ENCODE measurements around the gene CANT1. TPM values are rescaled to one million over a fixed set of nuclear protein-coding genes. Genes with fewer than 3 reads are reported as not detected.

Gene CANT1
- total RNA-seq, 1 experiment from 2014 or later = 86.4 TPM

DNA sequence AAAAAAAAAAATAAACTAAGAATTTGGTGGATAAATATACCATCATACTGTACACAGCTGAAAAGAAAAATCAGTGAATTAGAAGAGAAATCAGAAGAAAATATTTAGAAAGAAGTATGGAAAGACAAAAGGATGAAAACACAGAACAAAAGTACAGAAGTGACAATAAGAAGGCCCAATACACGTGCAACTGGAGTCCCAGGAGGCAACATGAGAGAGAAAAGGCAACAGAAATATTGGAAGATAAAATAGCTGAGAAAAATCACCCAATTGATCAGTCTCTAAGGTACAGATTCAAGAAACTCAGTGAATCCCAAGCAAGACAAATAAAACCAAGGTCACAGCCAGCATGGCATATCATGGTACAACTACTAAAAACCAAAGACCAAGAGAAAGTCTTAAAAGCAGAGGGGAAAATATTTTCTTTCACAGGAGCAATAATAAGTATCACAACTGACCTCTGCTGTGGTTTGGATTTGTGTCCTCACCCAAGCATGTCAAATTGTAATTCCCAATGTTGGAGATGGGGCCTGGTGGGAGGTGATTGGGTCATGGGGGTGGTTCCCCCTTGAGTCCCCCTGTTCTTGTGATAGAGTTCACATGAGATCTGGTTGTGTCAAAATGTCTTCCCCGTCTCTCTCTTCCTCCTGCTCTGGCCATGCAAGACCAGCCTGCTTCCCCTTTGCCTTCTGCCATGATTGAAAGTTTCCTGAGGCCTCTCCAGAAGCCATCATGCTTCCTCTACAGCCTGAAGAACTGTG is 44.8 kb upstream of the CANT1 start:
- H3K9me3 ChIP-seq = 0 out of 2 replicates have a peak, but pooled peaks cover 8% of the 10 kb centered on the region
- no peaks in the 10 kb centered on the region for H3K36me3 Mint-ChIP-seq (ENCODE audit: insufficient read depth, unreplicated experiment)
- H3K4me3 ChIP-seq (ENCODE audit: low read depth, low read length) = no peak overlapping the region
- no peak overlapping the region for H3K4me3 Mint-ChIP-seq (ENCODE audit: unreplicated experiment)
- H3K27ac Mint-ChIP-seq (ENCODE audit: unreplicated experiment) = no peak overlapping the region
- TF ChIP-seq, protein P1, sequence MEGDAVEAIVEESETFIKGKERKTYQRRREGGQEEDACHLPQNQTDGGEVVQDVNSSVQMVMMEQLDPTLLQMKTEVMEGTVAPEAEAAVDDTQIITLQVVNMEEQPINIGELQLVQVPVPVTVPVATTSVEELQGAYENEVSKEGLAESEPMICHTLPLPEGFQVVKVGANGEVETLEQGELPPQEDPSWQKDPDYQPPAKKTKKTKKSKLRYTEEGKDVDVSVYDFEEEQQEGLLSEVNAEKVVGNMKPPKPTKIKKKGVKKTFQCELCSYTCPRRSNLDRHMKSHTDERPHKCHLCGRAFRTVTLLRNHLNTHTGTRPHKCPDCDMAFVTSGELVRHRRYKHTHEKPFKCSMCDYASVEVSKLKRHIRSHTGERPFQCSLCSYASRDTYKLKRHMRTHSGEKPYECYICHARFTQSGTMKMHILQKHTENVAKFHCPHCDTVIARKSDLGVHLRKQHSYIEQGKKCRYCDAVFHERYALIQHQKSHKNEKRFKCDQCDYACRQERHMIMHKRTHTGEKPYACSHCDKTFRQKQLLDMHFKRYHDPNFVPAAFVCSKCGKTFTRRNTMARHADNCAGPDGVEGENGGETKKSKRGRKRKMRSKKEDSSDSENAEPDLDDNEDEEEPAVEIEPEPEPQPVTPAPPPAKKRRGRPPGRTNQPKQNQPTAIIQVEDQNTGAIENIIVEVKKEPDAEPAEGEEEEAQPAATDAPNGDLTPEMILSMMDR (IDR thresholded peaks at IDR 0.05; ENCODE audit: insufficient read depth in 1 of 2, low read depth in 1 of 2, low read length in 1 of 2, severe bottlenecking in 1 of 2, unreplicated experiment in 1 of 2) = no peak
- no TSS peak for BruUV-seq (replicated peaks)
- peaks cover 18% of the 10 kb centered on the region for H3K9me3 Mint-ChIP-seq (ENCODE audit: unreplicated experiment)
- no peaks in the 10 kb centered on the region for H3K4me1 ChIP-seq
- intact Hi-C loops (cut with micrococcal nuclease; ENCODE audit: unreplicated experiment) = no loop called here
- H3K36me3 ChIP-seq (ENCODE audit: control insufficient read depth, insufficient read depth, low read length) = no peaks in the 10 kb centered on the region
- H3K27me3 Mint-ChIP-seq (ENCODE audit: insufficient read depth, unreplicated experiment) = no peaks in the 10 kb centered on the region
- no peak for DNase-seq
- no peaks in the 10 kb centered on the region for H3K4me1 Mint-ChIP-seq (ENCODE audit: low read depth, unreplicated experiment)
- CTCF ChIA-PET = interaction anchor here (0.6 kb wide), 1 partner anchor 14 kb away, joined by 5 read pairs; no protein-coding TSS in a partner anchor
- H3K27me3 ChIP-seq (replicated peaks; ENCODE audit: control insufficient read depth, insufficient read depth, low read length) = no peaks in the 10 kb centered on the region
- POLR2A ChIA-PET = no interaction called here

DNA sequence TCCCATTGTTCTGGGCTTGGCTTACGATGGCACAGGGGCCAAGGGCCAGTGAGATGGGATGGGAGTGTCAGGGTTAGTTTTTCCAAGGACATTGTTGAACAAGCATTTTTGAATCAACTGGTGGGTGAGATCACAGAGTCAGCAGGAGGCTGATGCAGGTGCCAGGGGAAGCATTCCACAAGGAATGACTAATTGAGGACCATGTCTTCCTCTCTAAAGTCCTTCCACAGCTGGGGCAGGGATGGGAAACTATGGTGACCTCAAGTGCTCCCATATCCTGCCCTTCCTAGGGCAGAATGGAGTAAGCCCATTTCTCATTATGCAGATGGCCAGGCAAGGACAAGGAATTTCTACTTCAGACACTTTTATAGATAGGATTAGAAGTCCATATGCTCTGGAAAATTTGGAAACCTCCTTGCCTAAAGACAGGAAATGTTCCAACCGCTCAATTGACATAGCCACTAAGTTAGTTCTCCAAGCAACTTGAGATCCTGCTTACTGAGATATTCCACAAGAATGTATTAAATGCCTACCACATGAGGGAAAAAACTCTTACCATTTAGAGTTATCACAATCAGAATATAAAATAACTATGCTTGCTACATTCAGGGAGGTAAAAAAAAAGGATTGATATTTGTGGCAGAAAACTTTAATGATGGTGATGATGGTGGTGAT is 43.8 kb upstream of the CANT1 start:
- H3K27ac Mint-ChIP-seq (ENCODE audit: unreplicated experiment) = no peak overlapping the region
- Histone ChIP-seq H3K27me3 (replicated peaks; ENCODE audit: control insufficient read depth, insufficient read depth, low read length) (no peaks in the 10 kb centered on the region), H3K36me3 (ENCODE audit: control insufficient read depth, insufficient read depth, low read length) (no peaks in the 10 kb centered on the region), H3K4me3 (ENCODE audit: low read depth, low read length) (no peak overlapping the region), H3K4me1 (no peaks in the 10 kb centered on the region), H3K9me3 (0 out of 2 replicates have a peak, but pooled peaks cover 8% of the 10 kb centered on the region)
- intact Hi-C loops (cut with micrococcal nuclease; ENCODE audit: unreplicated experiment) = no loop called here
- BruUV-seq (replicated peaks) = no TSS peak
- H3K4me1 Mint-ChIP-seq (ENCODE audit: low read depth, unreplicated experiment) = no peaks in the 10 kb centered on the region
- H3K36me3 Mint-ChIP-seq (ENCODE audit: insufficient read depth, unreplicated experiment) = no peaks in the 10 kb centered on the region
- CTCF ChIA-PET = no interaction called here
- no peak overlapping the region for H3K4me3 Mint-ChIP-seq (ENCODE audit: unreplicated experiment)
- peaks cover 18% of the 10 kb centered on the region for H3K9me3 Mint-ChIP-seq (ENCODE audit: unreplicated experiment)
- POLR2A ChIA-PET = no interaction called here
- DNase-seq = no peak
- TF ChIP-seq, protein P1 (IDR thresholded peaks at IDR 0.05; ENCODE audit: insufficient read depth in 1 of 2, low read depth in 1 of 2, low read length in 1 of 2, severe bottlenecking in 1 of 2, unreplicated experiment in 1 of 2) = no peak
- no peaks in the 10 kb centered on the region for H3K27me3 Mint-ChIP-seq (ENCODE audit: insufficient read depth, unreplicated experiment)

DNA sequence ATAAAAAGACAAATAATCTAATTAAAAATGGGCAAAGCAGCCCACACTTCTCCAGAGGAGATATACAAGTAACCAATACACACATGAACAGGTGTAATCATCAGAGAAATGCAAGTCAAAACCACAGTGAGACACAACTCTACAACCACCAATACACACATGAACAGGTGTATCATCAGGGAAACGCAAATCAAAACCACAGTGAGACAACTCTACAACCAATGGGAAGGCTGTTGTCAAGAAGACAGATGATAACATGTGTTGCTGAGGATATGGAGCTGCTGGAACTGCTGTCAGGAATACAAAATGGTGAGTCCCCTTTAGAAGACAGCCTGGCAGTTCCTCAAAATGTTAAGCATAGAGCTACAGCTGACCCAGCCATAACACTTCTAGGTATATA is 42.6 kb upstream of the CANT1 start:
- CTCF ChIA-PET = no interaction called here

More for the DNA sequence above, 42.6 kb upstream of the CANT1 start:
- POLR2A ChIA-PET = no interaction called here
- H3K4me1 ChIP-seq = no peaks in the 10 kb centered on the region
- DNase-seq = no peak
- TF ChIP-seq, protein P1 (IDR thresholded peaks at IDR 0.05; ENCODE audit: insufficient read depth in 1 of 2, low read depth in 1 of 2, low read length in 1 of 2, severe bottlenecking in 1 of 2, unreplicated experiment in 1 of 2) = no peak
- no TSS peak for BruUV-seq (replicated peaks)
- no peak overlapping the region for H3K4me3 ChIP-seq (ENCODE audit: low read depth, low read length)
- intact Hi-C loops (cut with micrococcal nuclease; ENCODE audit: unreplicated experiment) = no loop called here
- Mint-ChIP-seq H3K27ac (ENCODE audit: unreplicated experiment) (no peak overlapping the region), H3K36me3 (ENCODE audit: insufficient read depth, unreplicated experiment) (no peaks in the 10 kb centered on the region), H3K4me3 (ENCODE audit: unreplicated experiment) (no peak overlapping the region), H3K9me3 (ENCODE audit: unreplicated experiment) (peaks cover 18% of the 10 kb centered on the region), H3K27me3 (ENCODE audit: insufficient read depth, unreplicated experiment) (no peaks in the 10 kb centered on the region), H3K4me1 (ENCODE audit: low read depth, unreplicated experiment) (no peaks in the 10 kb centered on the region)
- 0 out of 2 replicates have a peak, but pooled peaks cover 8% of the 10 kb centered on the region for H3K9me3 ChIP-seq
- H3K36me3 ChIP-seq (ENCODE audit: control insufficient read depth, insufficient read depth, low read length) = no peaks in the 10 kb centered on the region
- no peaks in the 10 kb centered on the region for H3K27me3 ChIP-seq (replicated peaks; ENCODE audit: control insufficient read depth, insufficient read depth, low read length)
